ENCODE measurements around the gene WNT3A.

DNA sequence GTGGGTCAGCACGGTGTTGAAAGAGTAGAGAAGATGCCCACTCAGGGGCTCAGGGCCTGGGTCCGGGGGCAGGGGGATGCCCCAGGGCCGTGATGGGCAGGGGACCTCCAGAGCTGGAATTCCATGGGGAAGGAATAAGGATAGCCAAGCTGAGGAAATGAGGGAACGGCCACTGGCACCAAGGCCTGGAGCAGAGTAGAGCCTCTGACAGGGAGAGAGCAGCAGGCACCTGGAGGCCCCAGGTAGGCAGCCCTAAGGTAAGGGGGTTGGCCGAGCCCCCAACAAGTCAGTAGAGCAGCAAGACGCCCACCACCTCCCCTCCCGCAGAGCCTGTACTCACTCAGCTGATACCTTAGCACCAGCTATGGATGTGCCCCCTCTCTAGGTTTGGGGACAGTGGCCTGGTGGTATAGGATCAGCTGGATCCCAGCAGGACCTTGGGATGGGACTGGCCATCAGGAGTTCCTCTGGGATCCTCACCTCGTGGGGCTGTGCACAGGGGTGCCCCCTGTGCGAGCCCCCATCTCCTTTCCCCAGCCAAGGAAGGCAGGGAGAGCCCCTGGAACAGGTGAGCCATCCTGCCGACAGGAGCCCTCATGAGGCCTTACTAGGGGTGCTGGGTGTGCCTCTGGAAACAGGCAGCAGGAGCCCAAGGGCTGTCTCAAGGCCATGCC, 54.8 kb downstream of the WNT3A start:
- TF ChIP-seq POLR2A (IDR thresholded peaks at IDR 0.05), result no peak
- TF ChIP-seq, protein P1, sequence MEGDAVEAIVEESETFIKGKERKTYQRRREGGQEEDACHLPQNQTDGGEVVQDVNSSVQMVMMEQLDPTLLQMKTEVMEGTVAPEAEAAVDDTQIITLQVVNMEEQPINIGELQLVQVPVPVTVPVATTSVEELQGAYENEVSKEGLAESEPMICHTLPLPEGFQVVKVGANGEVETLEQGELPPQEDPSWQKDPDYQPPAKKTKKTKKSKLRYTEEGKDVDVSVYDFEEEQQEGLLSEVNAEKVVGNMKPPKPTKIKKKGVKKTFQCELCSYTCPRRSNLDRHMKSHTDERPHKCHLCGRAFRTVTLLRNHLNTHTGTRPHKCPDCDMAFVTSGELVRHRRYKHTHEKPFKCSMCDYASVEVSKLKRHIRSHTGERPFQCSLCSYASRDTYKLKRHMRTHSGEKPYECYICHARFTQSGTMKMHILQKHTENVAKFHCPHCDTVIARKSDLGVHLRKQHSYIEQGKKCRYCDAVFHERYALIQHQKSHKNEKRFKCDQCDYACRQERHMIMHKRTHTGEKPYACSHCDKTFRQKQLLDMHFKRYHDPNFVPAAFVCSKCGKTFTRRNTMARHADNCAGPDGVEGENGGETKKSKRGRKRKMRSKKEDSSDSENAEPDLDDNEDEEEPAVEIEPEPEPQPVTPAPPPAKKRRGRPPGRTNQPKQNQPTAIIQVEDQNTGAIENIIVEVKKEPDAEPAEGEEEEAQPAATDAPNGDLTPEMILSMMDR (IDR thresholded peaks at IDR 0.05), result no peak
